HEK293T (cell line): ENCODE measurements around the gene SCN3B.

Experiments used
- ARNT ChIP-seq: fragments of 450-650 bp; IDR thresholded peaks from 2 replicates; pipeline ENCODE4 v1.6.1; 2017; ENCODE audit warnings: mild to moderate bottlenecking
- BHLHE40 ChIP-seq: fragments of 450-650 bp; IDR thresholded peaks from 2 replicates; pipeline ENCODE4 v1.6.1; 2016; ENCODE audit warnings: mild to moderate bottlenecking, moderate library complexity, borderline replicate concordance
- FOXA1 ChIP-seq: fragments of 450-650 bp; IDR thresholded peaks from 2 replicates; pipeline ENCODE4 v1.6.1; 2016; ENCODE audit warnings: mild to moderate bottlenecking
- FOXM1 ChIP-seq: fragments of 450-650 bp; IDR thresholded peaks from 2 replicates; pipeline ENCODE4 v1.6.1; 2017; ENCODE audit warnings: mild to moderate bottlenecking, borderline replicate concordance
- HDGF ChIP-seq: fragments of 450-650 bp; IDR thresholded peaks from 2 replicates; pipeline ENCODE4 v1.6.1; 2017; ENCODE audit warnings: antibody characterized with exemption, borderline replicate concordance
- TARDBP ChIP-seq: fragments of 450-650 bp; IDR thresholded peaks from 2 replicates; pipeline ENCODE4 v1.6.1; 2016
- TF ChIP-seq, protein P1 (sequence below): fragments of 450-650 bp; IDR thresholded peaks from 2 replicates; pipeline ENCODE4 v1.6.1; 2016

DNA sequence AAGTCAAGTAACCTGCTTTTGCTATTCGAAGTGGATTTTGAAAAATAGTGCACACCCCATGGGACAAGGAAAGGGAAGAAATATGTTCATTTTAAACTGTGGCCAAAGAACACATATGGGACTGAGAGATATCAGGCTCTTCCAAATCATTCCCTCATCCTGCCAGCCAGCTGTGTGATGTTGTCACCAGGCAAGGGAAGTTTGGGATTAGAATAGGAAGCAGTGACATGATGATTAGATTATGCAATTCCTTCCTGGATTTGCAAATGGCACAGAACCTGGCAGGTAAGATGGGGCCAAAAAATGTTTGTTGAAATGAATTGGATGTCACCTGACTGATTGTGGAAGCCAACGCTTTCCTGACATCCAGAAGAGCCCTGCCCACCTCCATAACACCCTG, 4.9 kb upstream of the SCN3B start:
- TF ChIP-seq, protein P1, sequence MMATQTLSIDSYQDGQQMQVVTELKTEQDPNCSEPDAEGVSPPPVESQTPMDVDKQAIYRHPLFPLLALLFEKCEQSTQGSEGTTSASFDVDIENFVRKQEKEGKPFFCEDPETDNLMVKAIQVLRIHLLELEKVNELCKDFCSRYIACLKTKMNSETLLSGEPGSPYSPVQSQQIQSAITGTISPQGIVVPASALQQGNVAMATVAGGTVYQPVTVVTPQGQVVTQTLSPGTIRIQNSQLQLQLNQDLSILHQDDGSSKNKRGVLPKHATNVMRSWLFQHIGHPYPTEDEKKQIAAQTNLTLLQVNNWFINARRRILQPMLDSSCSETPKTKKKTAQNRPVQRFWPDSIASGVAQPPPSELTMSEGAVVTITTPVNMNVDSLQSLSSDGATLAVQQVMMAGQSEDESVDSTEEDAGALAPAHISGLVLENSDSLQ: no peak
- TF ChIP-seq HDGF (no peak), ARNT (no peak), FOXA1 (no peak), BHLHE40 (no peak), TARDBP (no peak), FOXM1 (no peak)
